H54 (cell line): ENCODE measurements around the gene CPD.
"Not testable (repeated sequence)": the region's sequence is repeated elsewhere in the genome, so short reads cannot be mapped to it uniquely, and the experiment has no call there.

Experiments
- DNase-seq: peaks from one replicate; pipeline ENCODE4 v3.0.0; 2011; ENCODE audit warnings: low spot score, mixed read lengths; ENCODE audit not compliant: insufficient read length
- FAIRE-seq: peaks from 3 replicates; lab custom pipeline; 2011; peaks lifted over from hg19 to GRCh38; lab: Jason Lieb, UNC
- POLR2A ChIP-seq: IDR thresholded peaks from 2 replicates; pipeline ENCODE4 v1.6.1; 2011; ENCODE audit warnings: low read depth, mild to moderate bottlenecking, low read length

CPD gene

GRCh38 chr17:30413109-30413508 lies 34.4 kb downstream of the CPD start:
- DNase-seq, result peak; percentile 6
- no peak for FAIRE-seq

GRCh38 chr17:30414486-30414885 lies 35.8 kb downstream of the CPD start:
- FAIRE-seq (no peak), DNase-seq (no peak)
- no peak for TF ChIP-seq POLR2A

More at GRCh38 chr17:30413109-30413508, 34.4 kb downstream of the CPD start:
- no peak for TF ChIP-seq POLR2A

DNA sequence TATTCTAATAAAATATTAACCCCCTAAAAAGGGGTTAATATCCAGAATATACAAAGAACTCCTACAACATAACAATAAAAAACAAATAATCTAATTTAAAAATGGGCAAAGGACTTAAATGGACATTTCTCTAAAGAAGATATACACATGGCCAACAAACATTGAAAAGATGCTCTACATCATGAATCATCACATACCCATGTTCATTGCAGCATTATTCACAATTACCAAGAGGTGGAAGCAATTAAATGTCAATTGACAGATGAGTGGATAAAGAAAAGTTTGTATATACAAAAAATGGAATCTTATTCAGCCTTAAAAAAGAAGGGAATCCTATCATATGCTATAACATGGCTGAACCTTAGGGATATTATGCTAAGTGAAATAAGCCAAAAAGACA lies 36.8 kb downstream of the CPD start:
- TF ChIP-seq POLR2A, result no peak
- FAIRE-seq, result no peak
- no peak for DNase-seq

DNA sequence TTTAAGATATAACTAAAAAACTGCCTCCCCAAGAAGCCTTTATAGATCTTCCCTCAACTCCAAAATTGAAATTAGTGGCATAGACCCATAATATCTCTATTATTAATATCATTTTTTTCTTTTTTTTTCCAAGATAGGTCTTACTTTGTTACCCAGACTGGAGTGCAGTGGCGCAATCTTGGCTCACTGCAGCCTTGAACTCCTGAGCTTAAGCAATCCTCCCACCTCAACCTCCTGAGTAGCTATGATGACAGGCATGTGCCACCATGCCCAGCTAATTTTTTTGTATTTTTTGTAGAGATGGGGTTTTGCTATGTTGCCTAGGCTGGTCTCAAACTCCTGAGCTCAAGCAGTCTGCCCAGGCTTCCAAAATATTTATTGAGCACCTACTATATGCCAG lies 39.3 kb downstream of the CPD start:
- FAIRE-seq, DNase-seq: not testable (repeated sequence)

- FAIRE-seq (no peak), DNase-seq (no peak)
- TF ChIP-seq POLR2A, result no peak
Observed at GRCh38 chr17:30421592-30421991, 42.9 kb downstream of the CPD start.

- DNase-seq (no peak), FAIRE-seq (no peak)
- no peak for TF ChIP-seq POLR2A
Observed at GRCh38 chr17:30422171-30422570, 43.4 kb downstream of the CPD start.

- no peak for FAIRE-seq
- TF ChIP-seq POLR2A, result no peak
- DNase-seq, result no peak
Observed at GRCh38 chr17:30424471-30424870, 45.7 kb downstream of the CPD start.

GRCh38 chr17:30426292-30426691 lies 47.6 kb downstream of the CPD start:
- no peak for TF ChIP-seq POLR2A
- DNase-seq (no peak), FAIRE-seq (no peak)

DNA sequence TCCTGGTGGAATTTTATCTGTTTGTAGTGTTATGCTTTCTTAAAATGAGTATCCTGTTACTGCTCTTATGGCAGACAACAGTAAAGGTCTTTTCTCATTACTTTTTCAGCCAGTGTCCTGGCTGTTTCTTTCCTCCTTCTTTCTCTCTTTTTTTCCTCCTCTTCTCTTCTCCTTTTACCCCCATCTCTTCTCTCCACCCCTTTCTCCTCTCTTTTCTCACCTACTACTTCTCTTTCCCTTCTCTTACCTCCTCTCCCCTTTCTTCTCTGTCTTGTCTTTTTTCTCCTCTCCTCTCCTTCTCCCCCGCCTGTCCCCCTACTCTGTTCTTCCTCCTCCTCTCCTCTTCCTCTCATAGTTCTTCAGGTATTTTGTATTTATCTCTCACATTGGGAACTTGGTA lies 48.9 kb downstream of the CPD start:
- no peak for DNase-seq
- FAIRE-seq, result no peak
- TF ChIP-seq POLR2A, result no peak

- DNase-seq, result no peak
- no peak for TF ChIP-seq POLR2A
- no peak for FAIRE-seq
Observed at GRCh38 chr17:30429155-30429554, 50.4 kb downstream of the CPD start.

DNA sequence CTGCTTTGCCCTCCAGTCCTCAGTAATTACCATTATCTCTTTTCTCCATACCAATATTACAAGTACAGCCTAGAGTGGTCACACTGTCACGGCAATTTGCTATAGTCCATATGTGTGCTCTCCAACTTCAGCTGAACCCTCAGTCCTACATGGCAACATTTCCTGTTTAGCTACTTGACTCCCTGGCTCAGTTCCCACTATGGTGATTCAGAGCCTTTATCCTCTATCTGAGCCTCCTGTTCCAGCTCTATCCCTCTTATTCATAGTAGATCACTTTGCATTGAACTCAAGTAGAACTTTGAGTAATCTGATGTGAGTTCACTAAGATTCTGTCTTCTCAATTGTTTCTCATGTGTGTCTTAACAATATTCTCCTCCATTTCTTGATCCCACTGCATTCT lies 54.8 kb downstream of the CPD start:
- DNase-seq, result peak; percentile 14
- no peak for TF ChIP-seq POLR2A
- FAIRE-seq, result peak; percentile 94

DNA sequence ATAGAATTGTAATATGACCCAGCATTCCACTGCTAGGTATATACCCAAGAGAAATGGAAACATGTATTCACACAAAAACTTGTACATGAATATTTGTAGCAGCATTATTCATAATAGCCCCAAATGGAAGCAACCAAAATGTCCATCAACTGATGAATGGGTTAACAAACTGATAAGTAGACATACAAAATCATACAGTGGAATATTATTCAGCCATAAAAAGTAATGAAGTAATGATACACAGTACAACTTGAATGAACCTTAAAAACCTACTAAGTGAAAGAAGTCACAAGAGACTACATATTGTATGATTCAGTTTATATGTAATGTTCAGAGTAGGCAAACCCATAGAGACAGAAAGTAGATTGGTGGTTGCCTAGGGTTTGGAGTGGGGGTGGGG lies 58.0 kb downstream of the CPD start:
- DNase-seq (no peak), FAIRE-seq (no peak)
- no peak for TF ChIP-seq POLR2A

DNA sequence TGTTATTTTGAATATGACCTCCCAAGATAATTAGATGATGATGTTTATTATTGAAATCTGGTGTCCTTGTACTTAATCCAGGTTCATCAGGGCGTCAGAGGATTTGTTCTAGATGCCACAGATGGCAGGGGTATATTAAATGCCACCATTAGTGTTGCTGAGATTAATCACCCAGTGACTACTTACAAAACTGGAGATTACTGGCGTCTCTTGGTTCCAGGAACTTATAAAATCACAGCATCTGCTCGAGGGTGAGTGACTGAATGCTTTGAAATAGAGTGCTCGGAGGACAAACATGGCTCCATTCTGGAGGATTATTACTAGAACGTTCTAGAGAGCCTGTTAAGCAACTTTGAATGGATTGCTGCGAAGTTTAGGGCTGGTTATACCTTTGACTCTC lies 65.0 kb downstream of the CPD start:
- FAIRE-seq (no peak), DNase-seq (no peak)
- TF ChIP-seq POLR2A, result no peak

DNA sequence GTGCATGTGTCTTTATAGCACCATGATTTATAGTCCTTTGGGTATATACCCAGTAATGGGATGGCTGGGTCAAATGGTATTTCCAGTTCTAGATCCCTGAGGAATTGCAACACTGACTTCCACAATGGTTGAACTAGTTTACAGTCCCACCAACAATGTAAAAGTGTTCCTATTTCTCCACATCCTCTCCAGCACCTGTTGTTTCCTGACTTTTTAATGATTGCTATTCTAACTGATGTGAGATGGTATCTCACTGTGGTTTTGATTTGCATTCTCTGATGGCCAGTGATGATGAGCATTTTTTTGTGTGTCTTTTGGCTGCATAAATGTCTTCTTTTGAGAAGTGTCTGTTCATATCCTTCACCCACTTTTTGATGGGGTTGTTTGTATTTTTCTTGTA lies 67.9 kb downstream of the CPD start:
- not testable (repeated sequence) for FAIRE-seq, DNase-seq

GRCh38 chr17:30449480-30449879 lies 70.8 kb downstream of the CPD start:
- DNase-seq (no peak), FAIRE-seq (no peak)
- TF ChIP-seq POLR2A, result no peak
